HepG2 (cell line): ENCODE data around the gene NT5DC4. TPM values are rescaled to one million over a fixed set of nuclear protein-coding genes. Genes with fewer than 3 reads are reported as not detected.

Source experiments
- ARNT2 ChIP-seq: sonication (generic); formaldehyde crosslinking; IDR thresholded peaks from 2 replicates; pipeline ENCODE4 v1.8.0; 2022; ENCODE audit warnings: mild to moderate bottlenecking, low read depth, missing genetic modification reagents, moderate library complexity
- ATF1 ChIP-seq: IDR thresholded peaks from 2 replicates; pipeline ENCODE4 v1.6.1; 2016; ENCODE audit warnings: mild to moderate bottlenecking, control low read depth
- CBX1 ChIP-seq: IDR thresholded peaks from one replicate; pipeline ENCODE4 v1.6.1; 2016; ENCODE audit warnings: antibody characterized with exemption, low read depth
- DBP ChIP-seq: sonication (generic); formaldehyde crosslinking; IDR thresholded peaks from 2 replicates; pipeline ENCODE4 v1.4.0; 2020; ENCODE audit warnings: missing genetic modification reagents; ENCODE audit errors: not compliant biosample characterization
- FOXK1 ChIP-seq: sonication (generic); formaldehyde crosslinking; IDR thresholded peaks from 2 replicates; pipeline ENCODE4 v1.4.0; 2020; ENCODE audit warnings: low read depth, missing genetic modification reagents, borderline replicate concordance
- FOXK2 ChIP-seq: fragments of 450-650 bp; IDR thresholded peaks from 2 replicates; pipeline ENCODE4 v1.6.1; 2016
- HNRNPK ChIP-seq: fragments of 200-400 bp; formaldehyde crosslinking; IDR thresholded peaks from 2 replicates; pipeline ENCODE4 v1.6.1; 2018; ENCODE audit warnings: low read length, low read depth, moderate library complexity, mild to moderate bottlenecking; ENCODE audit not compliant: poor library complexity, severe bottlenecking
- LRRFIP1 ChIP-seq: sonication (generic); formaldehyde crosslinking; conservative IDR thresholded peaks from 2 replicates; pipeline ENCODE4 v1.4.0; 2020; ENCODE audit warnings: missing genetic modification reagents
- MTF2 ChIP-seq: sonication (generic); formaldehyde crosslinking; IDR thresholded peaks from 2 replicates; pipeline ENCODE4 v1.5.0; 2020; ENCODE audit warnings: missing genetic modification reagents, borderline replicate concordance
- NFRKB ChIP-seq: fragments of 450-650 bp; IDR thresholded peaks from 2 replicates; pipeline ENCODE4 v1.6.1; 2017
- NR2F6 ChIP-seq, 2 experiments: IDR thresholded peaks; 2 replicates each; pipeline ENCODE4 v1.6.1; 2016; ENCODE audit warnings: antibody characterized with exemption in 1 of 2, mild to moderate bottlenecking in 1 of 2
- PBX2 ChIP-seq: IDR thresholded peaks from 2 replicates; pipeline ENCODE4 v1.6.1; 2016; ENCODE audit warnings: control low read depth
- RXRA ChIP-seq: sonication (generic); formaldehyde crosslinking; IDR thresholded peaks from 2 replicates; pipeline ENCODE4 v1.5.1; 2020; ENCODE audit warnings: missing genetic modification reagents
- SNRNP70 ChIP-seq: fragments of 200-400 bp; formaldehyde crosslinking; IDR thresholded peaks from 2 replicates; pipeline ENCODE4 v1.6.1; 2017; ENCODE audit warnings: mild to moderate bottlenecking, low read depth, low read length, moderate library complexity
- TFDP2 ChIP-seq: sonication (generic); formaldehyde crosslinking; IDR thresholded peaks from 2 replicates; pipeline ENCODE4 v1.4.0; 2020; ENCODE audit warnings: missing genetic modification reagents
- TMF1 ChIP-seq: sonication (generic); formaldehyde crosslinking; IDR thresholded peaks from 2 replicates; pipeline ENCODE4 v1.8.1; 2022; ENCODE audit warnings: low read depth, missing genetic modification reagents
- ZNF136 ChIP-seq: sonication (generic); formaldehyde crosslinking; IDR thresholded peaks from 2 replicates; pipeline ENCODE4 v1.8.1; 2022; ENCODE audit warnings: low read depth, mild to moderate bottlenecking, moderate library complexity, missing genetic modification reagents
- ZNF24 ChIP-seq: fragments of 450-650 bp; IDR thresholded peaks from 2 replicates; pipeline ENCODE4 v1.6.1; 2017; ENCODE audit warnings: antibody characterized with exemption, mild to moderate bottlenecking
- ZNF431 ChIP-seq: sonication (generic); formaldehyde crosslinking; IDR thresholded peaks from 2 replicates; pipeline ENCODE4 v1.9.0; 2022; ENCODE audit warnings: missing genetic modification reagents, low read depth, mild to moderate bottlenecking, borderline replicate concordance
- ZNF451 ChIP-seq: sonication (generic); formaldehyde crosslinking; IDR thresholded peaks from 2 replicates; pipeline ENCODE4 v1.5.0; 2020; ENCODE audit warnings: mild to moderate bottlenecking, missing genetic modification reagents
- ZNF543 ChIP-seq: sonication (generic); formaldehyde crosslinking; IDR thresholded peaks from 2 replicates; pipeline ENCODE4 v1.4.0; 2020; ENCODE audit warnings: mild to moderate bottlenecking, missing genetic modification reagents
- ZNF549 ChIP-seq: sonication (generic); formaldehyde crosslinking; IDR thresholded peaks from 2 replicates; pipeline ENCODE4 v1.5.0; 2020; ENCODE audit warnings: missing genetic modification reagents
- ZNF564 ChIP-seq: sonication (generic); formaldehyde crosslinking; IDR thresholded peaks from 2 replicates; pipeline ENCODE4 v1.8.1; 2023; ENCODE audit warnings: mild to moderate bottlenecking, missing genetic modification reagents
- ZNF790 ChIP-seq: sonication (generic); formaldehyde crosslinking; IDR thresholded peaks from 2 replicates; pipeline ENCODE4 v1.8.0; 2022; ENCODE audit warnings: missing genetic modification reagents, mild to moderate bottlenecking, borderline replicate concordance
- ZNF841 ChIP-seq: sonication (generic); formaldehyde crosslinking; IDR thresholded peaks from 2 replicates; pipeline ENCODE4 v1.8.1; 2023; ENCODE audit warnings: missing genetic modification reagents, borderline replicate concordance
- polyA plus RNA-seq, 8 experiments: library from polyadenylated mRNA; depleted of rRNA in 3 of 8; stranded (reverse) in 7 of 8; unstranded in 1 of 8; fragments of >200 nt; fragmentation: Illumina TruSeq in 4 of 8; extraction: Trizol in 4 of 8; gene quantifications; 2 replicates each; pipeline versions ENCODE4 v1.2.1 to v1.2.3, GENCODE V29; 2011 to 2016; ENCODE audit warnings: low read depth in 4 of 8, missing spikeins in 1 of 8, mixed read lengths in 1 of 8; ENCODE audit not compliant: insufficient read depth in 1 of 8
- total RNA-seq, 5 experiments: library from RNA; depleted of rRNA; stranded (reverse); fragments of >200 nt; fragmentation: Illumina TruSeq; extraction: Trizol; gene quantifications; 2 replicates each; pipeline ENCODE4 v1.2.3, GENCODE V29; 2016; ENCODE audit warnings: low read depth in 1 of 5

Gene NT5DC4
- total and polyA plus RNA-seq, 2 of the 13 experiments (the other 11 are each of a cell fraction or from before 2014, with no cell fraction given), result 0.04 to 4.2 TPM

- peak; percentile 98 for TF ChIP-seq TMF1 (CRISPR knock-in tag)
- no peak for TF ChIP-seq SNRNP70
- peak; percentile 97; the same call in 1 of the 2 replicates for TF ChIP-seq ZNF431 (CRISPR knock-in tag)
- TF ChIP-seq RXRA (CRISPR knock-in tag), result peak; percentile 43
- no peak for TF ChIP-seq NFRKB
- no peak for TF ChIP-seq ZNF790 (CRISPR knock-in tag)
- TF ChIP-seq ZNF564 (CRISPR knock-in tag), result peak; percentile 83; the same call in 1 of the 2 replicates
- TF ChIP-seq TFDP2 (CRISPR knock-in tag), result peak; percentile 100
- TF ChIP-seq ARNT2, result peak; percentile 100
- TF ChIP-seq MTF2 (CRISPR knock-in tag), result no peak; the same call in 1 of the 2 replicates
- TF ChIP-seq DBP (CRISPR knock-in tag), result peak; percentile 22
- TF ChIP-seq ZNF451 (CRISPR knock-in tag), result no peak
- TF ChIP-seq ZNF24, result no peak
- peak; percentile 71 for TF ChIP-seq CBX1
- TF ChIP-seq ZNF136 (CRISPR knock-in tag), result 0 out of 2 replicates have a peak, but pooled peaks have one; percentile 57
- 0 out of 2 replicates have a peak, but pooled peaks have one; percentile 29 for TF ChIP-seq ZNF549 (CRISPR knock-in tag)
- peak; percentile 94; the same call in 1 of the 2 replicates for TF ChIP-seq ZNF841
- TF ChIP-seq ATF1 (CRISPR knock-in tag), result peak; percentile 97
- TF ChIP-seq LRRFIP1, result no peak
- TF ChIP-seq ZNF543 (CRISPR knock-in tag), result peak; percentile 68; the same call in 1 of the 2 replicates
- peak; percentile 21; the same call in 1 of the 2 replicates for TF ChIP-seq NR2F6 (IDR thresholded peaks at IDR 0.05)
- no peak for TF ChIP-seq NR2F6 (CRISPR knock-in tag; IDR thresholded peaks at IDR 0.05)
- TF ChIP-seq FOXK2, result peak; percentile 82
- TF ChIP-seq HNRNPK, result no peak
- TF ChIP-seq PBX2, result no peak
- TF ChIP-seq FOXK1 (CRISPR knock-in tag), result peak; percentile 97
Measured at GRCh38 chr2:112764071-112765044, 43.5 kb downstream of the NT5DC4 start, which contains the start of gene CKAP2L (continued).
